HEK293T (cell line): Measurements from ENCODE around the gene KLC1.
A peak's percentile ranks its signal among the peaks of the same experiment; 100 is the strongest.

ENCODE experiments used
- BHLHE40 ChIP-seq: fragments of 450-650 bp; IDR thresholded peaks from 2 replicates; pipeline ENCODE4 v1.6.1; 2016; ENCODE audit warnings: mild to moderate bottlenecking, moderate library complexity, borderline replicate concordance
- CTBP1 ChIP-seq: fragments of 450-650 bp; IDR thresholded peaks from 2 replicates; pipeline ENCODE4 v1.6.1; 2016; ENCODE audit warnings: borderline replicate concordance
- ELF4 ChIP-seq: fragments of 450-650 bp; IDR thresholded peaks from 2 replicates; pipeline ENCODE4 v1.6.1; 2017; ENCODE audit warnings: antibody characterized with exemption
- FOXA1 ChIP-seq: fragments of 450-650 bp; IDR thresholded peaks from 2 replicates; pipeline ENCODE4 v1.6.1; 2016; ENCODE audit warnings: mild to moderate bottlenecking
- FOXK2 ChIP-seq: fragments of 450-650 bp; IDR thresholded peaks from 2 replicates; pipeline ENCODE4 v1.6.1; 2016; ENCODE audit warnings: mild to moderate bottlenecking
- FOXM1 ChIP-seq: fragments of 450-650 bp; IDR thresholded peaks from 2 replicates; pipeline ENCODE4 v1.6.1; 2017; ENCODE audit warnings: mild to moderate bottlenecking, borderline replicate concordance
- HDGF ChIP-seq: fragments of 450-650 bp; IDR thresholded peaks from 2 replicates; pipeline ENCODE4 v1.6.1; 2017; ENCODE audit warnings: antibody characterized with exemption, borderline replicate concordance
- L3MBTL2 ChIP-seq: fragments of 450-650 bp; conservative IDR thresholded peaks from 2 replicates; pipeline ENCODE4 v1.6.1; 2016; ENCODE audit warnings: mild to moderate bottlenecking
- NFRKB ChIP-seq: fragments of 450-650 bp; IDR thresholded peaks from 2 replicates; pipeline ENCODE4 v1.6.1; 2016; ENCODE audit warnings: mild to moderate bottlenecking, moderate library complexity
- SP1 ChIP-seq: fragments of 450-650 bp; IDR thresholded peaks from 2 replicates; pipeline ENCODE4 v1.6.1; 2017
- SUZ12 ChIP-seq: fragments of 450-650 bp; IDR thresholded peaks from 2 replicates; pipeline ENCODE4 v1.6.1; 2016; ENCODE audit warnings: mild to moderate bottlenecking
- TARDBP ChIP-seq: fragments of 450-650 bp; IDR thresholded peaks from 2 replicates; pipeline ENCODE4 v1.6.1; 2016
- ZNF384 ChIP-seq: fragments of 450-650 bp; IDR thresholded peaks from 2 replicates; pipeline ENCODE4 v1.6.1; 2016
- TF ChIP-seq, protein P1 (sequence below): fragments of 450-650 bp; IDR thresholded peaks from 2 replicates; pipeline ENCODE4 v1.6.1; 2016

DNA sequence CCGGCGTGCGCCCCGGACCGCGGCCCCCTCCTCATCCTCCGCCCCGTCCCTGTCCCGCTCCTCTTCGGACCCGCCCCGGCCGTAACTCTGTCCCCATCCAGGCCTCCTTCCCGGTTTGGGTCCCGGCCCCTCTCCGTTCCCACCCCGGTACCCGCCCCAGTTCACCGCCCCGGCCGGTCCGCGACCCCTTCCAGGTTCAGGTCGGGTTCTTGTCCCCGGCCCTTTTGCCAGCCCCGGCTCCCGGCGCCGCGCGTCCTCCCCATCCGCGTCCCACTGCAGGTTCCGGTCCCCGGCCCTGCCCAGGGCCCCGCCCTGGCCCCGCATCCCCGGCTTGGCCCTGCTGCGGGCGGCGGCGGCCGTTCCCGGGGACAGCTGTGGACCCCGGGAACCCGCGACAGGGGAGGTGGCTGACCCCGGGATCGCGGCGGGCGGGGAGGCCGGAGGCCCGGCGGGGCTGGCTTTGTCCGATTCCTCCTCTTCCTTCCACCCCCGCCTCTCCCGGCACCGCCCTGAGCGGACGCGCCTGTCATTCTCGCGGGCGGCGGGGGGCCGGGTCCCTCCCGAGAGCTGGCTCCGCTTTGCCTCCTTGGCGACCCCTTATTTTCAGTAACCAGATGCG is 601 bp downstream of the KLC1 start:
- TF ChIP-seq ELF4 (no peak), ZNF384 (no peak), FOXK2 (no peak), FOXM1 (no peak), SUZ12 (no peak), SP1 (no peak), CTBP1 (no peak), BHLHE40 (no peak), L3MBTL2 (no peak), TARDBP (no peak), NFRKB (no peak), HDGF (no peak), FOXA1 (no peak)
- TF ChIP-seq, protein P1, sequence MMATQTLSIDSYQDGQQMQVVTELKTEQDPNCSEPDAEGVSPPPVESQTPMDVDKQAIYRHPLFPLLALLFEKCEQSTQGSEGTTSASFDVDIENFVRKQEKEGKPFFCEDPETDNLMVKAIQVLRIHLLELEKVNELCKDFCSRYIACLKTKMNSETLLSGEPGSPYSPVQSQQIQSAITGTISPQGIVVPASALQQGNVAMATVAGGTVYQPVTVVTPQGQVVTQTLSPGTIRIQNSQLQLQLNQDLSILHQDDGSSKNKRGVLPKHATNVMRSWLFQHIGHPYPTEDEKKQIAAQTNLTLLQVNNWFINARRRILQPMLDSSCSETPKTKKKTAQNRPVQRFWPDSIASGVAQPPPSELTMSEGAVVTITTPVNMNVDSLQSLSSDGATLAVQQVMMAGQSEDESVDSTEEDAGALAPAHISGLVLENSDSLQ: peak; percentile 72; the same call in 1 of the 2 replicates
